Measurements from ENCODE around the gene UBAP1.

Gene UBAP1

GRCh38 chr9:34154057-34154456 lies 24.8 kb upstream of the UBAP1 start:
- no peaks in the 10 kb centered on the region for H3K36me3 ChIP-seq (ENCODE audit: low read depth)
- no peak overlapping the region for H3K27ac ChIP-seq (ENCODE audit: poor library complexity, severe bottlenecking)
- TF ChIP-seq CTCF (IDR thresholded peaks at IDR 0.05; ENCODE audit: poor library complexity, severe bottlenecking), result no peak
- H3K27me3 ChIP-seq (ENCODE audit: insufficient read depth, poor library complexity, severe bottlenecking), result no peaks in the 10 kb centered on the region
- peaks cover 13% of the 10 kb centered on the region for H3K4me1 ChIP-seq (ENCODE audit: insufficient read depth, poor library complexity, severe bottlenecking)
- no peaks in the 10 kb centered on the region for H3K9me3 ChIP-seq (ENCODE audit: severe bottlenecking)
- H3K4me3 ChIP-seq (ENCODE audit: severe bottlenecking), result no peak overlapping the region
- ATAC-seq (ENCODE audit: low read depth), result no peak
- no peak for DNase-seq (ENCODE audit: low spot score)

GRCh38 chr9:34157318-34157717 lies 21.5 kb upstream of the UBAP1 start:
- H3K9me3 ChIP-seq (ENCODE audit: severe bottlenecking), result no peaks in the 10 kb centered on the region
- no peak for ATAC-seq (ENCODE audit: low read depth)
- TF ChIP-seq CTCF (IDR thresholded peaks at IDR 0.05; ENCODE audit: poor library complexity, severe bottlenecking), result no peak

GRCh38 chr9:34157898-34158297 lies 20.9 kb upstream of the UBAP1 start:
- ATAC-seq (ENCODE audit: low read depth) (no peak), DNase-seq (ENCODE audit: low spot score) (no peak)
- Histone ChIP-seq H3K9me3 (ENCODE audit: severe bottlenecking) (no peaks in the 10 kb centered on the region), H3K36me3 (ENCODE audit: low read depth) (no peaks in the 10 kb centered on the region), H3K27ac (ENCODE audit: poor library complexity, severe bottlenecking) (peak overlapping the region; percentile 66), H3K4me1 (ENCODE audit: insufficient read depth, poor library complexity, severe bottlenecking) (peaks cover 20% of the 10 kb centered on the region), H3K27me3 (ENCODE audit: insufficient read depth, poor library complexity, severe bottlenecking) (no peaks in the 10 kb centered on the region), H3K4me3 (ENCODE audit: severe bottlenecking) (no peak overlapping the region)
- no peak for TF ChIP-seq CTCF (IDR thresholded peaks at IDR 0.05; ENCODE audit: poor library complexity, severe bottlenecking)

More at GRCh38 chr9:34157318-34157717, 21.5 kb upstream of the UBAP1 start:
- no peaks in the 10 kb centered on the region for H3K27me3 ChIP-seq (ENCODE audit: insufficient read depth, poor library complexity, severe bottlenecking)
- no peak overlapping the region for H3K4me3 ChIP-seq (ENCODE audit: severe bottlenecking)
- DNase-seq (ENCODE audit: low spot score), result no peak
- H3K27ac ChIP-seq (ENCODE audit: poor library complexity, severe bottlenecking), result peak overlapping the region; percentile 66
- H3K36me3 ChIP-seq (ENCODE audit: low read depth), result no peaks in the 10 kb centered on the region
- peaks cover 15% of the 10 kb centered on the region for H3K4me1 ChIP-seq (ENCODE audit: insufficient read depth, poor library complexity, severe bottlenecking)

GRCh38 chr9:34158362-34158869 lies 20.4 kb upstream of the UBAP1 start:
- H3K27ac ChIP-seq (ENCODE audit: poor library complexity, severe bottlenecking), result peak overlapping the region; percentile 66
- DNase-seq (ENCODE audit: low spot score), result peak; percentile 85

More at GRCh38 chr9:34158362-34158869, 20.4 kb upstream of the UBAP1 start:
- TF ChIP-seq CTCF (IDR thresholded peaks at IDR 0.05; ENCODE audit: poor library complexity, severe bottlenecking), result no peak
- H3K4me3 ChIP-seq (ENCODE audit: severe bottlenecking), result no peak overlapping the region
- peaks cover 25% of the 10 kb centered on the region for H3K4me1 ChIP-seq (ENCODE audit: insufficient read depth, poor library complexity, severe bottlenecking)
- H3K27me3 ChIP-seq (ENCODE audit: insufficient read depth, poor library complexity, severe bottlenecking), result no peaks in the 10 kb centered on the region
- H3K36me3 ChIP-seq (ENCODE audit: low read depth), result no peaks in the 10 kb centered on the region
- no peaks in the 10 kb centered on the region for H3K9me3 ChIP-seq (ENCODE audit: severe bottlenecking)
- ATAC-seq (ENCODE audit: low read depth), result peak; percentile 91

Data from RWPE2 (cell line).